ENCODE data around the gene TRAPPC10.
A peak's percentile ranks its signal among the peaks of the same experiment; 100 is the strongest.

Gene TRAPPC10

GRCh38 chr21:44010429-44010828 is 1.7 kb upstream of the TRAPPC10 start:
- no peak for TF ChIP-seq CTCF (IDR thresholded peaks at IDR 0.05; ENCODE audit: control insufficient read depth, extremely low read depth, insufficient read depth)
- DNase-seq (ENCODE audit: low read depth): no peak
- H3K4me3 ChIP-seq (ENCODE audit: low read depth, low read length): no peak overlapping the region

DNA sequence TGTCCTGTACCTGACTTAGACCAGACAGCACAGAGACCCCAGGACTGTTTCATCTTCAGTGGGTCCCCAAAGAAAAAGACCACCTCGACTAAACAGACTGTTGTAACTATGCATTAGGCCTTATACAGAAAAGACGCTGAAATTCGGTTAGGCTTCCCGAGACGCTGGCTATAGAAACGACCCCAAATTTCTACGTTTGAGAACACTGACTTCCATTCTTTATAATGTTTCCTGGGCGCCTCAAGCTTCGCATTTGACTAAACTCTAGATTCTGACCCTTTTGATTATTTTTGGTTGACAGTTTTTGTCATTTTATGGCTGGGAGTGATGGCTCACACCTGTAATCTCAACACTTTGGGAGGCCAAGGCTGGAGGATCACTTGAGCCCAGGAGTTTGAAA is 986 bp upstream of the TRAPPC10 start:
- TF ChIP-seq CTCF (IDR thresholded peaks at IDR 0.05; ENCODE audit: control insufficient read depth, extremely low read depth, insufficient read depth): no peak
- no peak for DNase-seq (ENCODE audit: low read depth)
- H3K4me3 ChIP-seq (ENCODE audit: low read depth, low read length): peak overlapping the region; percentile 83

GRCh38 chr21:44012474-44013379 is 618 bp downstream of the TRAPPC10 start:
- TF ChIP-seq CTCF (IDR thresholded peaks at IDR 0.05; ENCODE audit: control insufficient read depth, extremely low read depth, insufficient read depth): peak; percentile 34
- DNase-seq (ENCODE audit: low read depth): no peak
- H3K4me3 ChIP-seq (ENCODE audit: low read depth, low read length): peak overlapping the region; percentile 83

- TF ChIP-seq CTCF (IDR thresholded peaks at IDR 0.05; ENCODE audit: control insufficient read depth, extremely low read depth, insufficient read depth): no peak
- peak overlapping the region; percentile 83 for H3K4me3 ChIP-seq (ENCODE audit: low read depth, low read length)
- DNase-seq (ENCODE audit: low read depth): no peak
These were observed 1.4 kb downstream of the TRAPPC10 start for GRCh38 chr21:44013380-44014088.

DNA sequence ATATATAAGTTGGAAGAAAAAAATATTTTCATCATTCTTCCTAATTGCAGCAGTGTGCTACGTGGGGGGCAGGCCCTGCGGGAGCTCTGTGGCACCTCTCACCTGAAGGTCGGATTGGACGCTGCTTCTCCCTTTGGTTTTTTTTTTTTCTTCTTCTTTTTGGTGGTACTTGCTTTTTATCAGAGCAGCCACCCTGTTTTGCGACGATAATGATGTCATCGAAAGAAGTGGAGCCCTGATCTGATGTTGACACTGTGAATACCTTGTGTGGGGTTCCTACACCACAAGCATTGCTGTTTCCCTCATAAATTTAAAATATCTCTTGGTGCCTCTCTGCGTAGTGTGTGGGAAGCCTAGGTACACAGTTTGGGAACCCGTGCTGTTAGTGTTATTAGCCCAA is 5.5 kb downstream of the TRAPPC10 start:
- no peak for DNase-seq (ENCODE audit: low read depth)
- TF ChIP-seq CTCF (IDR thresholded peaks at IDR 0.05; ENCODE audit: control insufficient read depth, extremely low read depth, insufficient read depth): no peak
- no peak overlapping the region for H3K4me3 ChIP-seq (ENCODE audit: low read depth, low read length)

- H3K4me3 ChIP-seq (ENCODE audit: low read depth, low read length): no peak overlapping the region
- DNase-seq (ENCODE audit: low read depth): no peak
- TF ChIP-seq CTCF (IDR thresholded peaks at IDR 0.05; ENCODE audit: control insufficient read depth, extremely low read depth, insufficient read depth): no peak
These were observed 6.0 kb downstream of the TRAPPC10 start for GRCh38 chr21:44018127-44018526.

Data from LNCaP clone FGC (cell line).